Gastrocnemius medialis (tissue), 4 donors: ENCODE measurements around the gene TSPAN9. TPM values are rescaled to one million over a fixed set of nuclear protein-coding genes. Genes with fewer than 3 reads are reported as not detected.

Source experiments
- ATAC-seq, 2 donors: fragments of 150-250 bp; one replicate each; pipeline ENCODE4 v1.9.1; 2016
- DNase-seq, 2 donors: peaks; one replicate each; pipeline ENCODE4 v3.0.0-alpha.2; 2019
- H3K27ac ChIP-seq, 4 donors: fragments of 200-600 bp; sonication (generic); 1 replicate in 1 of 4; 2 replicates in 3 of 4; pipeline ENCODE4 v1.5.1; 2016 to 2018; ENCODE audit warnings: mild to moderate bottlenecking in 2 of 4, moderate library complexity in 1 of 4
- H3K27me3 ChIP-seq, 3 donors: fragments of 200-600 bp; sonication (generic) in 2 of 3; 1 replicate in 1 of 3; 2 replicates in 2 of 3; pipeline versions ENCODE4 v1.5.1 to v1.6.0; 2016 to 2019; ENCODE audit warnings: mild to moderate bottlenecking in 1 of 3, moderate library complexity in 1 of 3
- H3K36me3 ChIP-seq, 2 donors: fragments of 200-600 bp; sonication (generic) in 1 of 2; one replicate each; pipeline ENCODE4 v1.5.1; 2017 to 2018
- H3K4me1 ChIP-seq, 2 donors: fragments of 200-600 bp; sonication (generic) in 1 of 2; one replicate each; pipeline ENCODE4 v1.5.1; 2016 to 2017; ENCODE audit warnings: mild to moderate bottlenecking in 2 of 2
- H3K4me3 ChIP-seq, 4 donors: fragments of 200-600 bp; sonication (generic) in 3 of 4; 1 replicate in 1 of 4; 2 replicates in 3 of 4; pipeline ENCODE4 v1.5.1; 2016 to 2019; ENCODE audit warnings: mild to moderate bottlenecking in 2 of 4
- H3K9me3 ChIP-seq, 3 donors: fragments of 200-600 bp; sonication (generic) in 2 of 3; 1 replicate in 1 of 3; 2 replicates in 2 of 3; pipeline ENCODE4 v1.5.1; 2016 to 2019
- POLR2A ChIP-seq, 2 donors: fragments of 450-650 bp; IDR thresholded peaks; one replicate each; pipeline ENCODE4 v1.6.1; 2017; ENCODE audit warnings: antibody characterized with exemption in 2 of 2, mild to moderate bottlenecking in 2 of 2, moderate library complexity in 2 of 2
- in situ Hi-C, 4 donors: fragments of 200-750 bp; cut with MboI; loops; one replicate each; pipeline versions ENCODE4 v1.15.0 to v1.8.0; 2017; ENCODE audit warnings: low sequenced_read_pairs in 4 of 4
- intact Hi-C: fragments of 100-400 bp; cut with DNase I; formaldehyde crosslinking; loops from one replicate; pipeline ENCODE4 v1.15.1; 2023; ENCODE audit warnings: low total_unique reads
- total RNA-seq, 4 donors: library from RNA; depleted of rRNA; stranded (reverse); fragments of >200 nt; gene quantifications; one replicate each; pipeline versions ENCODE4 v1.1.0 to v1.2.3, GENCODE V29; 2016
- TF ChIP-seq, protein P1 (sequence below), 5 experiments: fragments of 450-650 bp in 3 of 5; fragments of 200-600 bp in 2 of 5; sonication (generic) in 2 of 5; IDR thresholded peaks in 4 of 5; conservative IDR thresholded peaks in 1 of 5; 1 replicate in 4 of 5; 2 replicates in 1 of 5; pipeline ENCODE4 v1.5.1; 2016 to 2019; ENCODE audit warnings: antibody characterized with exemption in 5 of 5, mild to moderate bottlenecking in 3 of 5, moderate library complexity in 3 of 5

Gene TSPAN9
- total RNA-seq, 4 donors from 2014 or later, result 4.7 to 9.4 (median 7.4) TPM

GRCh38 chr12:3089588-3089987 is 12.4 kb downstream of the TSPAN9 start:
- intact Hi-C loops (no loop called here), in situ Hi-C loops (no loop called here)
- Histone ChIP-seq H3K4me3 (no peak overlapping the region), H3K27ac (no peak overlapping the region), H3K9me3 (no peaks in the 10 kb centered on the region), H3K27me3 (no peaks in the 10 kb centered on the region), H3K36me3 (no peaks in the 10 kb centered on the region), H3K4me1 (peaks cover 5 to 8% of the 10 kb centered on the region in 2 donors)
- TF ChIP-seq, protein P1, sequence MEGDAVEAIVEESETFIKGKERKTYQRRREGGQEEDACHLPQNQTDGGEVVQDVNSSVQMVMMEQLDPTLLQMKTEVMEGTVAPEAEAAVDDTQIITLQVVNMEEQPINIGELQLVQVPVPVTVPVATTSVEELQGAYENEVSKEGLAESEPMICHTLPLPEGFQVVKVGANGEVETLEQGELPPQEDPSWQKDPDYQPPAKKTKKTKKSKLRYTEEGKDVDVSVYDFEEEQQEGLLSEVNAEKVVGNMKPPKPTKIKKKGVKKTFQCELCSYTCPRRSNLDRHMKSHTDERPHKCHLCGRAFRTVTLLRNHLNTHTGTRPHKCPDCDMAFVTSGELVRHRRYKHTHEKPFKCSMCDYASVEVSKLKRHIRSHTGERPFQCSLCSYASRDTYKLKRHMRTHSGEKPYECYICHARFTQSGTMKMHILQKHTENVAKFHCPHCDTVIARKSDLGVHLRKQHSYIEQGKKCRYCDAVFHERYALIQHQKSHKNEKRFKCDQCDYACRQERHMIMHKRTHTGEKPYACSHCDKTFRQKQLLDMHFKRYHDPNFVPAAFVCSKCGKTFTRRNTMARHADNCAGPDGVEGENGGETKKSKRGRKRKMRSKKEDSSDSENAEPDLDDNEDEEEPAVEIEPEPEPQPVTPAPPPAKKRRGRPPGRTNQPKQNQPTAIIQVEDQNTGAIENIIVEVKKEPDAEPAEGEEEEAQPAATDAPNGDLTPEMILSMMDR (IDR thresholded peaks at IDR 0.05 in 4 of 5, conservative IDR thresholded peaks at IDR 0.05 in 1 of 5), result no peak
- no peak for TF ChIP-seq POLR2A (IDR thresholded peaks at IDR 0.05)
- ATAC-seq (no peak), DNase-seq (no peak)

GRCh38 chr12:3090240-3091037 is 13.3 kb downstream of the TSPAN9 start:
- TF ChIP-seq, protein P1 (IDR thresholded peaks at IDR 0.05 in 4 of 5, conservative IDR thresholded peaks at IDR 0.05 in 1 of 5), result no peak
- no peak for TF ChIP-seq POLR2A (IDR thresholded peaks at IDR 0.05)
- no peaks in the 10 kb centered on the region for H3K27me3 ChIP-seq
- H3K9me3 ChIP-seq, result no peaks in the 10 kb centered on the region
- H3K36me3 ChIP-seq, result no peaks in the 10 kb centered on the region
- no peak for DNase-seq
- H3K4me3 ChIP-seq, result no peak overlapping the region
- H3K27ac ChIP-seq, result no peak overlapping the region
- peaks cover 4 to 7% of the 10 kb centered on the region in 2 donors for H3K4me1 ChIP-seq
- ATAC-seq, result no peak
- in situ Hi-C loops, result no loop called here
- intact Hi-C loops, result no loop called here

GRCh38 chr12:3091038-3091319 is 13.8 kb downstream of the TSPAN9 start:
- H3K27me3 ChIP-seq, result no peaks in the 10 kb centered on the region
- H3K4me3 ChIP-seq, result no peak overlapping the region
- ATAC-seq, result no peak
- intact Hi-C loops (no loop called here), in situ Hi-C loops (no loop called here)
- H3K9me3 ChIP-seq, result no peaks in the 10 kb centered on the region
- H3K27ac ChIP-seq, result peak overlapping the region in 1 of 4 donors; percentile 18
- H3K36me3 ChIP-seq, result no peaks in the 10 kb centered on the region
- no peak for DNase-seq
- TF ChIP-seq, protein P1 (IDR thresholded peaks at IDR 0.05 in 4 of 5, conservative IDR thresholded peaks at IDR 0.05 in 1 of 5), result no peak
- no peak for TF ChIP-seq POLR2A (IDR thresholded peaks at IDR 0.05)
- peaks cover 4 to 7% of the 10 kb centered on the region in 2 donors for H3K4me1 ChIP-seq

- TF ChIP-seq, protein P1 (IDR thresholded peaks at IDR 0.05 in 4 of 5, conservative IDR thresholded peaks at IDR 0.05 in 1 of 5), result no peak
- TF ChIP-seq POLR2A (IDR thresholded peaks at IDR 0.05), result no peak
- intact Hi-C loops (no loop called here), in situ Hi-C loops (no loop called here)
- Histone ChIP-seq H3K36me3 (no peaks in the 10 kb centered on the region), H3K27me3 (no peaks in the 10 kb centered on the region), H3K4me3 (no peak overlapping the region), H3K27ac (peak overlapping the region in 1 of 4 donors; percentile 47), H3K4me1 (peaks cover 3 to 7% of the 10 kb centered on the region in 2 donors), H3K9me3 (no peaks in the 10 kb centered on the region)
- no peak for DNase-seq
- ATAC-seq, result no peak
These were observed 14.4 kb downstream of the TSPAN9 start for GRCh38 chr12:3091382-3092241.
